NT2/D1 (cell line): ENCODE data around the gene CACNA1H.
"Not testable (repeated sequence)": the region's sequence is repeated elsewhere in the genome, so short reads cannot be mapped to it uniquely, and the experiment has no call there.

ENCODE experiments used
- DNase-seq: peaks from one replicate; pipeline ENCODE4 v3.0.0-alpha.2; 2011; ENCODE audit warnings: low read depth, low spot score
- H3K27me3 ChIP-seq: 2 replicates; pipeline ENCODE4 v1.6.0; 2011; ENCODE audit warnings: mild to moderate bottlenecking; ENCODE audit not compliant: insufficient read length, insufficient read depth
- H3K36me3 ChIP-seq: 2 replicates; pipeline ENCODE4 v1.6.1; 2011; ENCODE audit warnings: mild to moderate bottlenecking, low read length, mixed read lengths; ENCODE audit not compliant: insufficient read depth, insufficient read length
- H3K4me1 ChIP-seq: 2 replicates; pipeline ENCODE4 v1.5.1; 2011; ENCODE audit not compliant: insufficient read depth, insufficient read length
- H3K4me3 ChIP-seq: 2 replicates; pipeline ENCODE4 v1.5.1; 2011; ENCODE audit warnings: low read depth; ENCODE audit not compliant: insufficient read length
- H3K9ac ChIP-seq: 2 replicates; pipeline ENCODE4 v1.6.0; 2011; ENCODE audit warnings: low read depth; ENCODE audit not compliant: insufficient read length
- H3K9me3 ChIP-seq: 2 replicates; pipeline ENCODE4 v1.5.1; 2011; ENCODE audit warnings: mild to moderate bottlenecking, low read length; ENCODE audit not compliant: insufficient read depth
- SUZ12 ChIP-seq: IDR thresholded peaks from 2 replicates; pipeline ENCODE4 v1.6.1; 2011; ENCODE audit not compliant: insufficient read length, insufficient read depth; ENCODE audit errors: extremely low read depth
- YY1 ChIP-seq: IDR thresholded peaks from 2 replicates; pipeline ENCODE4 v1.6.1; 2011; ENCODE audit not compliant: insufficient read length, insufficient read depth
- ZNF274 ChIP-seq: IDR thresholded peaks from 2 replicates; pipeline ENCODE4 v1.6.1; 2011; ENCODE audit warnings: mild to moderate bottlenecking, low read depth, low read length

The CACNA1H gene

GRCh38 chr16:1222553-1223354 lies 69.8 kb downstream of the CACNA1H start:
- Histone ChIP-seq H3K4me1 (no peaks in the 10 kb centered on the region), H3K4me3 (no peak overlapping the region), H3K27me3 (no peaks in the 10 kb centered on the region), H3K9me3 (no peaks in the 10 kb centered on the region), H3K36me3 (peaks cover 54% of the 10 kb centered on the region), H3K9ac (no peak overlapping the region)
- no peak for TF ChIP-seq ZNF274
- TF ChIP-seq YY1: no peak
- no peak for TF ChIP-seq SUZ12
- DNase-seq: no peak

- no peaks in the 10 kb centered on the region for H3K27me3 ChIP-seq
- DNase-seq: no peak
- no peak overlapping the region for H3K9ac ChIP-seq
- peaks cover 45% of the 10 kb centered on the region for H3K36me3 ChIP-seq
- no peak overlapping the region for H3K4me3 ChIP-seq
- no peaks in the 10 kb centered on the region for H3K9me3 ChIP-seq
- no peak for TF ChIP-seq YY1
- H3K4me1 ChIP-seq: no peaks in the 10 kb centered on the region
Observed at GRCh38 chr16:1223355-1224214, 70.7 kb downstream of the CACNA1H start.

DNA sequence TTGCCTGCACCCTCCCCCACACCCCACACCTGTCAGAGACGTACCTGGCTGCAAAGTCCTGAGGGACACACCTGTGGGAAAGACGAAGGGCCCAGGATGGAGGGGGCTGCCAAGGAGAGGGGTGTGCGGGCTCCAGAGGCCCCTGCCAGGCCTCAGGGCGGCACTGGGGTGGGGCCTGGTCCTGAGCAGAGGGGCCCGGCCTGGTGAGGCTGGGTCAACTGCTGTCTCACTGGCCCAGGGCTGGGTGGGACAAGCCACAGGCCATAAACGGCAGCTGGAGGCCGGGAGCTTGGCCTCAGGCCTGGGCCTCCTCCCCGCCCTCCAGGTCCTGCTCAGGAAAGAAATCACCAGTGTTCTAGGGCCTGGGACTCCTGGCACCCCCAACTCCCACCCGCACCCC lies 71.7 kb downstream of the CACNA1H start:
- H3K4me3 ChIP-seq: no peak overlapping the region
- DNase-seq: no peak
- H3K36me3 ChIP-seq: peaks cover 37% of the 10 kb centered on the region
- no peaks in the 10 kb centered on the region for H3K4me1 ChIP-seq
- TF ChIP-seq YY1: no peak
- TF ChIP-seq ZNF274: no peak
- TF ChIP-seq SUZ12: no peak
- H3K9ac ChIP-seq: no peak overlapping the region
- H3K27me3 ChIP-seq: no peaks in the 10 kb centered on the region
- no peaks in the 10 kb centered on the region for H3K9me3 ChIP-seq

GRCh38 chr16:1225051-1225451 lies 72.1 kb downstream of the CACNA1H start, which contains the start of gene TPSG1:
Gene TPSG1, minus strand, starts transcription at chr16:1225268. Its CDS starts 16 bp downstream, at chr16:1225252.
- Histone ChIP-seq H3K27me3 (no peaks in the 10 kb centered on the region), H3K9me3 (no peaks in the 10 kb centered on the region), H3K4me1 (no peaks in the 10 kb centered on the region), H3K4me3 (no peak within 1 kb of the TSS), H3K36me3 (peaks cover 32% of the 10 kb centered on the region), H3K9ac (no peak within 1 kb of the TSS)
- DNase-seq: no peak
- TF ChIP-seq SUZ12 (no peak), ZNF274 (no peak), YY1 (no peak)

- H3K4me1 ChIP-seq, DNase-seq, H3K9me3 ChIP-seq, H3K9ac ChIP-seq, H3K27me3 ChIP-seq, H3K4me3 ChIP-seq: not testable (repeated sequence)
- peaks cover 24% of the 10 kb centered on the region for H3K36me3 ChIP-seq
Observed at GRCh38 chr16:1225728-1226311, 72.9 kb downstream of the CACNA1H start.

DNA sequence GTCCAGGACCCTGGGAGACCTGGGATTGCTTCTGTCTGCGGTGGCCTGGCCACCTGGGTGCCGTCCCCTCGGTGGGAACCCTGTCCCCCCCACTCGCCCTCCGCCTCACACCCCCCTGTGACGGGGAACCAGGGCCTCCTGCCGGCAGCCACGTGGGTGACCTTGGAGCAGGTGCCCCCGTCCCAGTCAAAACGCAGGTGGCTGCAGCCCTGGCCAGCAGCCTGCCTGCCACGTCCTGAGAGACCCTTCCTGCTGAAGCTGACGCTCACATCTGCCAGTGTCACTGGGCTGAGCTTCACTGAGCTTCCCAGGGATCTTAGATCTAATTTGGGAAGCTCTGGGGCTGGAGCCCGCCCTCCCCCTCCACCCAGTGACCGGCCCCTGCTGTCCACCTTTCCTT lies 73.8 kb downstream of the CACNA1H start:
- H3K27me3 ChIP-seq, H3K9ac ChIP-seq: not testable (repeated sequence)

GRCh38 chr16:1228227-1228626 lies 75.3 kb downstream of the CACNA1H start:
- not testable (repeated sequence) for DNase-seq, H3K27me3 ChIP-seq, H3K36me3 ChIP-seq, H3K9ac ChIP-seq, H3K4me3 ChIP-seq, H3K9me3 ChIP-seq, H3K4me1 ChIP-seq

More for the DNA sequence above, 73.8 kb downstream of the CACNA1H start:
- not testable (repeated sequence) for DNase-seq, H3K9me3 ChIP-seq, H3K4me1 ChIP-seq, H3K4me3 ChIP-seq
- H3K36me3 ChIP-seq: peaks cover 16% of the 10 kb centered on the region

GRCh38 chr16:1229476-1229875 lies 76.6 kb downstream of the CACNA1H start:
- not testable (repeated sequence) for H3K4me1 ChIP-seq, DNase-seq, H3K27me3 ChIP-seq, H3K9me3 ChIP-seq, H3K9ac ChIP-seq, H3K36me3 ChIP-seq, H3K4me3 ChIP-seq

DNA sequence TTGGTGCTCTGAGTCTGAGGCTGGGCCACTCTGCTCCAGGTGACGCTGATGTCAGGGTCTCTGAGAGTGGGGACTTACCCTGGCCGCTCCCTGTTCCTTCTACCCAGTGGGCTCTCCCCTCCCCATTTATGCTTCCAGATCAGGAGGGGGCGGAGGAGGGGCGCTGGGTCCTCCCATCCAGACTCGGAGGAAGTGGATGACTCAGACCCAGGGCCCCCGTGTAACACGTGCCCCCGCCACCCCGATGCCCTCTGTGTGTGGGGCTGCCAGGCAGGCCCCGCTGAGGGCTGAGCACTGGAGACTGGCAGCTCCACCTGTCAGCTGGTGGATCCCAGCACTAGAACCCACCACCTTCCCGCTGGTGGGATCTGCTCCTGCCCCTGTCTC lies 77.2 kb downstream of the CACNA1H start, which contains the start of gene TPSB2:
TPSB2 (minus strand) TSS at position 101 of the 387 bp plus-strand sequence. CDS start 233 bp downstream, outside the sequence.
- H3K4me1 ChIP-seq, H3K4me3 ChIP-seq, DNase-seq, H3K9ac ChIP-seq, H3K36me3 ChIP-seq, H3K9me3 ChIP-seq, H3K27me3 ChIP-seq: not testable (repeated sequence)

- H3K4me3 ChIP-seq, H3K9ac ChIP-seq, H3K9me3 ChIP-seq, H3K4me1 ChIP-seq, H3K27me3 ChIP-seq, H3K36me3 ChIP-seq, DNase-seq: not testable (repeated sequence)
Observed at GRCh38 chr16:1230471-1231212, 77.7 kb downstream of the CACNA1H start.
